ELR (cell line): Measurements from ENCODE around the gene FSTL4.
A peak's percentile ranks its signal among the peaks of the same experiment; 100 is the strongest.

ENCODE experiments used
- DNase-seq: peaks from one replicate; pipeline ENCODE4 v3.0.0-alpha.2; 2015; ENCODE audit warnings: low read depth

The FSTL4 gene

GRCh38 chr5:133475986-133476385 is 136.4 kb downstream of the FSTL4 start:
- peak; percentile 32 for DNase-seq

- no peak for DNase-seq
Measured at GRCh38 chr5:133474851-133475590, 137.3 kb downstream of the FSTL4 start.

DNA sequence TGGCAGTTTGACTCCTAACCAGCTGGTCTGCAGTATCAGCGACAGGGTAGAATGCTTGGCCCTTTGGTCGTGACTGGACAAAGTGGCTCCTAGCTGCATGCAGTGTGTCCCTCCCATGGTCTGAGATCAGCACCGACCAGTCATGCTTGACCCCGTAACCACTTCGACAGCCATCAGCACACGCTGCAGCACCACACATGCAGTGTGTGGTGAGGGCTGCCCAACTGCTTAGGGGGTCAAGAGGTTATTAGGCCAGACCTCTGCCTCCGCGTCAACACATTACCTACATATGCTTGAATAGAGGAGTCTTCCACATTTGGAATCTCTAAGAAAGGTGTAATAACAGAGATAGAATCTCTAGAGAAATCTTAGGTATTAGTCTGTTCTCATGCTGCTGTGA is 139.1 kb downstream of the FSTL4 start:
- no peak for DNase-seq

GRCh38 chr5:133472829-133473228 is 139.5 kb downstream of the FSTL4 start:
- no peak for DNase-seq

GRCh38 chr5:133471699-133472098 is 140.6 kb downstream of the FSTL4 start:
- DNase-seq: no peak

GRCh38 chr5:133470841-133471240 is 141.5 kb downstream of the FSTL4 start:
- no peak for DNase-seq

- DNase-seq: no peak
Measured at GRCh38 chr5:133469846-133470245, 142.5 kb downstream of the FSTL4 start.

GRCh38 chr5:133469252-133469651 is 143.1 kb downstream of the FSTL4 start:
- no peak for DNase-seq

- no peak for DNase-seq
Measured at GRCh38 chr5:133468596-133468995, 143.7 kb downstream of the FSTL4 start.

DNA sequence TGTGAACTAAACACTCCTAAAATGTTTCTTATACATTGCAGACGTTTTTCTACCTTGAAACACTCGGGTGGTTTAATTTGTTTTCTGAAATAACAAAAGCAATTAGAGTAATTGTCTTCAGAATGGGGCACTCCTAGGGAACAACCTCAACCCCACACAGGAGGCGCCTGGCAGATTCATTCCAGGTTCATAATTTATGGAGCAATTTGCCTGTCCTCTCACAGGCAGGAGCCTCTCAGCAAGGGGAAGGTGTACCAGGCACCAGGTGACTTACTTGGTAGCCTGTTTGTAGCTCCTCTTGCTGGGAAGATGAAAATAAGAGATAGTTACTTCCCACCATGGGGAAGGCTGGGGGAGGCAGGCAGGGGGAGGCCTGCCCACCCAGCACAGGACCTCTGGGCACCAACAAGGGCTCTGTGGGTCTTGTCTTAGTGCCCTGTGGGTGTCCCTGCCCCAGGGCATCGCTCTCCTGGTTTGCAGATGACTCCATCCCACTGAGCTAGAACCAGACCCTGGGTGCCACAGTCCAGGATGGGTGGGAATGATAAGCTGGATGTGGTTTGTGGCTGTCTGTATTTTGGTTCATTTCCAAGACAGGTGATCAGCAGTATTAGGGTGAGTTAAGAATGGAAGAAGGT is 144.4 kb downstream of the FSTL4 start:
- DNase-seq: no peak

- DNase-seq: no peak
Measured at GRCh38 chr5:133467335-133467779, 145.0 kb downstream of the FSTL4 start.

- no peak for DNase-seq
Measured at GRCh38 chr5:133466556-133467334, 145.6 kb downstream of the FSTL4 start.

- no peak for DNase-seq
Measured at GRCh38 chr5:133464013-133464412, 148.3 kb downstream of the FSTL4 start.

DNA sequence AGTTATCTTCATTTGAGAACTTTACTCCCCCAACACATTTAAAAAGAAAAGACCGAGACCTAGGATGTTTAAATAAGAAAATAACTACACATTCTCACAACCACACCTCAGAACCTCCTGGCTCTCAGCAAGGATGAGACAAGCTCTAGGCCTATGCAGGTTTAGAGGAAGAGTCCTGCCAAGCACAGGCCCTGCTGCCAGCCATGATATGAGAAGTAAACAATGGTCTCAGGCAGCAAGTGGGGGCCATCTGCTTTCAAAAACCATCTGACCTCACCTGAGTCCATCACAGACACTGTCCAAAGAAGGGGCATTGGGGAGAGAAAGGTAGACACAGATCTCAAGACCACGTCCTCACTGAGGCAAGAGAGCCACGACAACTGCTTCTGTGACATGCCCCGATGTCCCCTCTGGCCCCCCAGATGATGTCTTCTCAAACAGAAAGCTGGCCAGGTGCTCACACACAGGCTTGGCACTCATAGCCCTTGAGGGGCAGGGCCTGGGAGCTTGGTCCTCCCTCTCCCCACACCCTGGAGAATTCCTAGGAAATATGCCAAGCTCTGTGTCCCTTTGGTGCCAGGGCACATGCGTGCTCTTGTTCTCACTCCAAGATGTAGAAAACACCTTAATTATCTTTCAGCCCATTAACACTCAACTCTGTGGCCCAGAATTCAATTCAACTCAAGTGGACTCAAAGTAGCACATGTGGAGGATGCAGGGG is 150.4 kb downstream of the FSTL4 start:
- DNase-seq: no peak

DNA sequence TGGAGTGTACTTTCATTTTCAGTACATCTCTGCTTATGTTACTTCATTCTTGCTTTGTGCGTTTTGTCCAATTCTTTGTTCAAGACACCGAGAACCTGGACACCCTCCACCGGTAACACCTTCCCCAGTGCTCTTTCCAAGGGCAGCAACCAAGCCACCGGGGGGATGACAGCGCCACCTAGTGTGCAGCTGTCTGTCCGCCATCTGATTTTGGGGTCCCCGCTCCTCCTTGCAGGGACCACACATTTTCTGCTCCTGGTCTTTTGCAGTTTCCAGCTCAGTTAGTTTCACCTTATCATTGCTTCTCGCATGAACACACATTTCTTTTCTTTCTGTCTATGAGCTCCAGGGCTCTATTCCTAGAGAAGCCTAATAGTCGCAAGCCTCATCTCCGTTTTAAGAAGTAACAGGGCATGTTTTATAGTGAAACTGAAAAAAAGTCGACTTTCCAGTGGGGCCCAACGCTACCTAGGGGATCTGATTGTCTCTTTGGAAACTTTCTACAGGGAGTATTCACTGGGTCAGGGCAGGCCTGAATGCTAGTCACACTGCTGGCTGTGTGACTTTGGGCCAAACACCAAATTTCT is 152.1 kb downstream of the FSTL4 start:
- peak; percentile 28 for DNase-seq

DNA sequence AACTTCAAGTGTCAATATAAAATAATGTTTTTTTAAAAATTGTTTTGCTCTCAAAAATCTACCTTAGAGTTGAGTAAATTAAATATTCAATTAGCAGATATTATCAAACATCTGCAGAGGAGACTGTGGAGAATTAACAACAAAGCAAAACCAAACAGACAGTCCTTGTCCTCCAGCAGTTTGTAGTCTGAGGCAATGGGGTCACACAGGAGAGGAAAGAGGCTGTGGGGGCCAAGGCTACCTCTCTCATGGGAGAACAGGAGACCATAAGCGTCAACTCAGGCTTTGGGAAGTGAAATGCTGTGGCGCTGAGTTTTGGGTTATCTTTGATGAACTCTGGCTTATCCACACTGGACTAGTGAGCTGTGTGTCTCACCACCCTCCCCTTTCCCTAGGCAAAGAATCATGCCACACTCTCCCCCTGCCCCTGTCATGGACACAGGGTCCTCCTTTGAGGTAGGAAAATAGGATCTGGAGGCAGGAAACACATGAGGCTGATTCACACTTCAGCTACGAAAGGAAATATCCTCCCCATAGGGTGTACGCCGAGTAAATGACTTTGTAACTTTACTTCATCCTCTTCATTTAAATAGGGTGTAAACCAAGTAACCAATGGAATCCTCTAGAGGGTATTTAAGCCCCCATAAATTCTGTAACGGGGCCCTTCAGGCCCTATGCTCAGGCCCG is 152.7 kb downstream of the FSTL4 start:
- DNase-seq: no peak

- no peak for DNase-seq
Measured at GRCh38 chr5:133458435-133458834, 153.9 kb downstream of the FSTL4 start.

DNA sequence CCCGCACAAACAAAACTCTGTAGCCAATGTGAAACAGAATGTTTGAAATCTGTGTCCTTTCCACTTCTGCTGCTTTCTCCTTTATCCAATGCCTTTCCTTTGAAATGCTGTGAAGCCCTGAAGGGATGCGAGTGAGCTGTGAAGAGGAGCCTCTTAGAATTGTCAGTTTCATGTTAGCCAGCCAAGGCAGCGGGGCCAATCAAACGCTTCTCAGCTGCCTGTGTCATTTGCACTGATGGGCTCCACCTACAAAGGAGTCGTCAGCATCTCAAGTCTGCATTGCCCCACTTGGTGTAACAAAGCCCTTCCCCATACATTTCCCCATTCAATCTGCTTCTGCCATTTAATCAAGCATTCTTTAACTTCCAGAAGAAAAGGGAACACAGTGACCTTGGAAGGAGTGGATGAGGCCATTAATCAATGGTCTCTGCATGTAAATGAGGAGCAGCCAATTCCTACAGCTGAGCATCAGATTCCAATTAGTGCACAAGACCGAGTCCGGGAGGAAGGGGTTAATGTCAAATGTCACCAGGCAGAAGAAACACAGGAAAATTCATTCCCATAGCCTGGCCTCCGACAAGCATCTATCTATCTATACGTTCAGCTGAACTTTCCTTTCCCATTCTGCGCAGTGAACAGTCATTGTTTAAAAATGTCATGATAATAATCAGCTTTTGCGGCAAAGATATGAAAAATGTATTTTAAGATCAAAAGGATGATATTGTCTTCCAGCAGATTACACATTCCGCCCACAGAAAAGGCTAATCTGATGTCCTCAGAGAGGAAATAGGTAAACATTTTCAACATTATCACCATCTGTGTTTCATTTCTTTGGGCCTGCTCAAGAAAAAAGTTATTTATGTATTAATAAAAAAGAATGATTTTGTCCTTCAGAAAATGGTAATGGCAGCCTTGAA is 154.6 kb downstream of the FSTL4 start:
- peak; percentile 3 for DNase-seq

GRCh38 chr5:133456933-133457402 is 155.4 kb downstream of the FSTL4 start:
- no peak for DNase-seq

- no peak for DNase-seq
Measured at GRCh38 chr5:133455676-133456075, 156.7 kb downstream of the FSTL4 start.
